HG02571 (cell line): ENCODE measurements around the gene POMT1.
"Not testable (repeated sequence)": the region's sequence is repeated elsewhere in the genome, so short reads cannot be mapped to it uniquely, and the experiment has no call there.

Source experiments
- ATAC-seq: cut with Tn5 transposase; IDR thresholded peaks from one replicate; pipeline ENCODE4 v1.9.1; 2021; ENCODE audit warnings: mild to moderate bottlenecking, moderate library complexity; ENCODE audit not compliant: unreplicated experiment

POMT1 gene

DNA sequence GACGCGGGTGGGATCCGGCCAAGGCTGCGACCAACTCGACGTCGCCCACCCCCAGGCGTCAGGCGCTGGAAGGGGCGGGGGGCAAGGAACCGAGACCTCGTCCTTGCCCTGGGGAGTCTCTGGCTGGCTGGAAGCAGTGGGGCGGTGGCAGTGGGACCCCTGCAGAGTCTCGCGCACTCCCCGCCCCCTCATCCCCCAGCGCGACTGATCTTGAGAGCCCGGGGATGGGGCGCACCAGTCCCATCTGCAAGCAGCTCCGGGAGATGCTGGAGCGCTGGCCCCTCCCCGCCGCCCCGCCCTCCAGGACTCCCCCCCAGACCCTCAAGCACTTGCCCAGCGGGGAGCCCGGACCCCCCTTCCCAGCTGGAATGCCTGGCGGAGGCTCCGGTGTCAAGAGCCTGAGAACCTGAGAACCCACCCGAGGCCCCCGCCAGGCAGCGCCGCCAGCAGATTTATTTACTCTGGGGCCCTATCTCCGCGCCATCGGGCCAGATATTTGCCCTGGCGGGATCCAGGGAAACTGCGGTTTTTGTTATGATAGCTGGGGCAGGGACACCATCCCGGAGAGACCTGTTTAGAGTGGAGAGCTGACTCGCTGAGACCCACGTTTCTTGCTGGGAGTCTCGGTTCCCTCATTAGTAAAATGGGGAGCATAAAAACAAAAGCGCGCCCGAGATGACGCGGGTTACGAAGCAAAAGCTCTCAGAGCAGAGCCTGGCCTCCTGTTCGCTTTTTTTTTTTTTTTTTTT is 43.8 kb downstream of the POMT1 start:
- no peak for ATAC-seq

DNA sequence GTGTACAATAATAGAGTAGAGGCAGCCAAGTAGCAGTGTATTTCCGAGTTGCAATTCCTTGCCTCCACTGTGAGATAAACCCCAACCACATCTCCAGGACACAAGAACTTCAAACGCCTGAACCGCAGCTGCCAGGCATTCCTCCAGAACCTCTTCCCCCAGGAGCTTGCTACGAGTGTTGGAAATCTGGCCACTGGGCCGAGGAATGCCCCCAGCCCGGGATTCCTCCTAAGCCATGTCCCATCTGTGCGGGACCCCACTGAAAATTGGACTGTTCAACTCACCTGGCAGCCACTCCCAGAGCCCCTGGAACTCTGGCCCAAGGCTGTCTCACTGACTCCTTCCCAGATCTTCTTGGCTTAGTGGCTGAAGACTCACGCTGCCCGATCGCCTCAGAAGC is 46.5 kb downstream of the POMT1 start:
- not testable (repeated sequence) for ATAC-seq

DNA sequence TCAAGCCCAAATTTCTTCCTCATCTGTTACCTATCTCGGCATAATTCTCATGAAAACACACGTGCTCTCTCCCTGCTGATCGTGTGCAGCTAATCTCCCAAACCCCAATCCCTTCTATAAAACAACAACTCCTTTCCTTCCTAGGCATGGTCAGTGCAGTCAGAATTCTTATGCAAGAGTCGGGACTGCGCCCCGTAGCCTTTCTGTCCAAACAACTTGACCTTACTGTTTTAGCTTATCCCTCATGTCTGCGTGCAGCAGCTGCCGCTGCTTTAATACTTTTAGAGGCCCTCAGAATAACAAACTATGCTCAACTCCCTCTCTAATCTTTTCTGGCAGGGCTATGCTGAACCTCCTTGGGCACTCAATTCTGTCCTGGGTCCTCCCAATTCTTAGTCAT is 47.7 kb downstream of the POMT1 start:
- ATAC-seq = not testable (repeated sequence)

DNA sequence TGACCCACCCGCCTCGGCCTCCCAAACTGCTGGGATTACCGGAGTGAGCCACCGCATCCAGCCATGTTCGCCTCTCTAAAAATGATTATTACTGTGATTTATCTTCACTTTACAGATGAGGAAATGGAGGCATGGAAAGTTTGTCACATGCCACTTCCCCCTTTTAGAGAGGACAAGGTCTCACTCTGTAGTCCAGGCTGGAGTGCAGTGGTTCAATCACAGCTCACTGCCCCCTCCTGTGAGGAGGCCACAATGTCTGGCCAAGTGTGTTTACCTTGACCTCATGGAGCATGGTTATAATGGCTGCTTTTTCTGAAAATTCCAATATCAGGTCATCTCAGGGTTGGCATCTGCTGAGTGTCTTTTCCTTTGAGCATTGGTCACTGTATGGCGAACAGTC is 49.3 kb downstream of the POMT1 start:
- no peak for ATAC-seq

DNA sequence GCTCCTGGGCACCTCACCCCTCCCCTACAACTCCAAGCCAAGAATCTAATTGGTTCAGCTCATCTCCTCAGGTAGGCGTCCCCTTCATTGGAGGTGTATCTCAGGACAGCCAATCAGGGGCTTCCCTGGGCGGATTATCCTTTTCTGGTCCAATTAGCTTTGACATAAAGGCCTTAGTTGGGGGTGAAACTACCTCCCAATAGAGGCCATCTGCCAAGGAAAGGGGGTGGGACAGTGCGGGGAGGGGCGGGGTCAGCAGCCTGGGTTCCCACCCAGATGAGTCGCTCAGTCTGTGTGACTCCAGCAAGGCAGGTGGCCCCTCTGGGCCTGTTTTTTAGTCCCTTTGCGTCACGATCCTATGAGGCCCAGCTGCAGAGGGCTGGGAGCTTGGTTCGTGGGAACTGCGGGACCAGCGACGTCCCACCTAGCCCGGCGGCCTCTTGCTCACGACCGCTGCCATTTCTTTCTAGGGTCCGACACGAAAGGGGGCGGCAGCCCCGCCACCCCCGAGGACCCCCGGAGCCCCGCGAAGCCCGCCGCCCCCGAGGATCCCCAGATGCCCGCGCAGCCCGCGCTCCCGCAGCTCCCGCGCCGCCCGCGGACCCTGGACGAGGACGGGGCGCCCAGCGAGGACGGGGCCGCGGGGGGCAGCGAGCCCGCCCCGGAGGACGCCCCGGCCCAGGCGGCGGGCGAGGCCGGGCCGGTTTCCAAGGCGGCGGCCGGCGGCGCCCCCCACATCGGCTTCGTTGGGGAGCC is 51.5 kb downstream of the POMT1 start:
- ATAC-seq = no peak

DNA sequence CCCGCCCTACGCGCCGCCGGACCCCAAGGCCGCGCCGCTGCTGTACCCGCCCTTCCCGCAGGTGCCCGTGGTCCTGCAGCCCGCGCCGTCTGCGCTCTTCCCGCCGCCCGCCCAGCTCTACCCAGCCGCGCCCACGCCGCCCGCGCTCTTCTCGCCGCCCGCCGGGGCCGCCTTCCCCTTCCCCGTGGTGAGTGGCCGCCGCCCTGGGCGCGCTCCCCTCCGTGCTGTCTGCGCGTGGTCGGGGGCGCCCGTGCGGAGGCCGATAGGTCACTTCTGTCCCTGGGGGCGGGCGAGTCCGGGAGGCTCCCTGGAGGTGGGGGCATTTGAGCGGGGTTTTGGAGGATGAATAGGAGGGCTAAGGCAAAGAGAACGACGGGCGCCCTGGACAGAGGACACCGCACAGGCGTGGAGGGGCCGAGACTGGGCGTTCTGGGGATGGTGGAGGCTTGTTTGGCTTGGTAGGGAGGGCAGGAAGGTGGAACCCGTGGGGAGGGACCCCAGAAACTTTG is 52.2 kb downstream of the POMT1 start:
- ATAC-seq = no peak

DNA sequence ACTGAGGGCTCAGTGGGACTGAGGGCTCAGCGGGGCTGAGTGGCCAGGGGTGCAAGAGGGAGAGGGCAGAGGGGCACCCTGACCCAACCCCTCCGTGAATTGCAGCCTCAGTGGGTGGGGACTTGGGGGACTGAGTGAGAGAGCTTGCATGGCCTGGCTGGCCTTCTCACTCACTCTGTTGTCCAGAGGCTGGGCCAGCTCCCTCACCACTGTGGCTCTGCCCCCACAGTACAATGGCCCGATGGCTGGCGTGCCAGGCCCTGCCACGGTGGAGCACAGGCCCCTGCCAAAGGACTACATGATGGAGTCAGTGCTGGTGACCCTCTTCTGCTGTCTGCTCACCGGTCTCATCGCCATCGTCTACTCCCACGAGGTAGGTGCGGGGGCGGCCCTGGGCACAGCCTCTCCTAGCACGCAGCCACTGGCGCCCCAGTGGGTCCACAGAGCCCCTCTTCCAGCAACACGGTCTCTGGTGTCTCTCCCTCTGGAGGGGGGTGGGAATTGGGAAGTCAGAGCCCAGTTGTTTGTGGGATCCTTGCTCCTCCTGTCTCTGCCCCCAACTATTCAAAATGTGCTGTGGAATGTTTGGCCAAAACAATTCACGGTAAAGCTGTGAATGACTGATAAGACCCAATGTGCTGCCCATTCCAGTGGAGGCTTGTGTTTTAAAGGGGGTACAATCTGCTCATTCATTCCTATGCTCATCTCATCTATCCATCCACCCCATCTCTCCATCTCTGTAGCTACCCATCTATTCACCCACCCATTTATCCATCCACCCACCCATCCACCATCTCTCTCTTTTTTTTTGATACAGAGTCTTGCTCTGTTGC is 53.3 kb downstream of the POMT1 start:
- no peak for ATAC-seq

DNA sequence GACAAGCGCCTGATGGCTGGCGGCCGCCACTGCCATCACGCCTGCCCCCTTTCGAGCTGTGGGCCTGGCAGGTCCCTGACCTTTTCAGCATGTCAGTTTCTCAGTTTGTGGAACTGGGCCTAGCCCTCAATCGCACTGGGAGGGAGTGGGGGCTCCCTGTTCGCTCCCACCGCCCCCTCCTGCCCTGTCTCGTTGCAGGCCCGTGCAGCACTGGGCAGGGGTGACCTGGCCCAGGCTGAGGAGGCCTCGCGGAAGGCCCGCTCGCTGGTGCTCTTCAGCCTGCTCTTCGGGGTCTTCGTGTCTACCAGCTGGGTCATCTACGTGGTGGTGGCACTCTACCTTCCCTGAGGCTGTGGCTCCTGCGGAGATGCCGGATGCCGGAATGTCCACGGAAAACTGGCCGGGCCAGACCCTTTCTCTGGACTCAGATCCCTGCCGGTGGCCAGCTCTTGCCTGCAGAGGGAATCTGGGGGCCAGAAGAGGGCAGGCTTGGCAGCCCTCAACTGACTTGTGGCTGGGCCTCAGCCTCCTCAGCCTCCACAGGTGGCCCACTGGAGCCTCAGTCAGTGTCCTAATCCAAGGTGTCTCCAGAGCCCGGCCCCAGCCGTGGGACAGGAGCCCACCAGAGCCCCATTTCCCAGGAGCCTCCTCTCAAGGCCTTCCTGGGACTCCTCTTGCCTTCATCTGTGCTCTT is 55.3 kb downstream of the POMT1 start:
- ATAC-seq = no peak

DNA sequence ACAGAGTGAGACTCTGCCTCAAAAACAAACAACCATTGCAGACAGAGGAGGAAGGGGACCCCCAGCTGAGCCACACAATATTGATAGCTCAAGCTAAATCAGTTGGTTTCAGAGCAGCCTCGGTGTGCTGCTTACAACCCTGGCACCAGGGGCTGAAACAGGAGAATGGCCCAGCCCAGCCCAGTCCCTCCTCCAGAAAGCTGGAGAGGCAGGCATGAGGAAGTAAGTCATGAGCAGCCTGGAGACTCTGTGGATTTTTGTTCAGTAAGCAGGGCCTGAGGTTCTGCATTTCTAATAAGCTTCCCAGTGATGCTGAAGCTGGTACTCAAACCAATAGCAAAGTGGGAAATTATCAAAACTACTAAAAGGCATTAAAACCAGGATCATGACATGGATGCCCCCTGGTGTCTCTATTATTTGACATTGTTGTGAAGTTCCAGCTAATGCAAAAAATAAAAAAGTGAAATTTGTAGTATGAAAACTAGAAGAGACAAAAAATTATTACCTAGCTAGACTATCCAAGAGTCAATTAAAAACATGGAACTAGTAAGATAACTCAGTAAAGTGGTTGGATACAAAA is 56.8 kb downstream of the POMT1 start:
- no peak for ATAC-seq

DNA sequence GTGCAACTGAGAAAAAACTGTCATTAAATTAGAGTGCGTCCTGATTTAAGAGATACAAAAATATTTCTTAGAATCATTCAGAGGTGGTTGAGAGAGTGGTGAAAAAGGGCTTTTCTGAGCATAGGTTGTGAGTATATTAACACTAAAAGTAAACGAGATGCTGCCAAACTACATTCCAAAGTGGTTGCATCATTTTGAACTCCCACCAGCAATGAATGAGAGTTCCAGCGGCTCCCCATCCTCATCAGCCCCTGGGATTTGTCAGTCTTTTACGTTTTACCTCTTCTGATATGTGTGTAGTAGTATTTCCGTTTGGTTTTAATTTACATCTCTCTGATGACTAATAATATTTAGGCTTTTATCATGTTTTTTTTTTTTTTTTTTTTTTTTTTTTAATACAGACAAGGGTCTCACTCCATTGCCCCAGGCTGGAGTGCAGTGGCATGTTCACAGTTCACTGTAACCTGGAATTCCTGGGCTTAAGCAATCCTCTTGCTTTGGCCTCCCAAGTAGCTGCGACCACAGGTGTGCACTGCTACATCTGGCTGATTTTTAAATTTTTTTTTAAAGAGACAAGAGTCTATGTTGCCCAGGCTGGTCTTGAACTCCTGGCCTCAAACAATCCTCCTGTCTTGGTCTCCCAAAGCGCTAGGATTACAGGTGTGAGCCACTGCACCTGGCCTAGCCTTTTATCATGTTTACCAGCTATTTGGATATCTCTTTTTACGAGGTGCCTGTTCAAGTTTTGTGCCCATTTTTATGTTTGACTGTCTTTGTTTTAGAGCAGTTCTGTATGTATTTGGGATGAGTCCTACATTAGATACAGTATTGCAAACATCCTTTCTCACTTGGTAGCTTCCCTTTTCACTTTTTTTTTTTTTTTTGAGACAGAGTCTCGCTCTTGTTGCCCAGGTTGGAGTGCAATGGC is 59.6 kb downstream of the POMT1 start:
- no peak for ATAC-seq

DNA sequence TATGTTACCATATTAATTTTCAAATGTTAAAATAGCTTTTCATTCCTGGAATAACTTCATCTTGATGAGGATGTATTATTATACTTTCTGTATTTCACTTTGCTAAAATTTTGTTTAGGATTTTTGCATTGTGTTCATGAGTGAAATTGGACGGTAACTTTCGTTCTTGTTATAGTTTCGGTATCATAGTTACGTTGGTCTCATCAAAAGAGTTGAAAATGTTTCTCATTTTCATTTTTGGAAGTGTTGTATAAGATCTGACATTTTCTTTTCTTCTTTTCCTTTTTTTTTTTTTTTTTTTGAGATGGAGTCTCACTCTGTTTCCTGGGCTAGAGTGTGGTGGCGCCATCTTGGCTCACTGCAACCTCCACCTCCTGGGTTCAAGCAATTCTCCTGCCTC is 62.7 kb downstream of the POMT1 start:
- no peak for ATAC-seq

DNA sequence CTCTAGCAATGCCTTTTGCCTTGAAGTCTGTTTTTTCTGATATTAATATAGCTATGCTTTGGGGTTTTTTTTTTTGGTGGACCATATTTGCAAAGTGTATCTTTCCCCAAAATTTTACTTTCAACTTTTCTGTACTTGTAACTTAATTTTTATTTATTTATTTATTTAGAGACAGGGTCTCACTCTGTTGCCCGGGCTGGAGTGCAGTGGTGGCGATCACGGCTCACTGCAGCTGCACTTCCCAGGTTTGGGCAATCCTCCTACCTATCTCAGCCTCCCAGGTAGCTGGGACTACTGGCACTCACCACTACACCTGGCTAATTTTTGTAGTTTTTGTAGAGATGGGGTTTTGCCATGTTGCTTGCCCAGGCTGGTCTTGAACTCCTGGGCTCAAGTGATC is 63.4 kb downstream of the POMT1 start:
- no peak for ATAC-seq

DNA sequence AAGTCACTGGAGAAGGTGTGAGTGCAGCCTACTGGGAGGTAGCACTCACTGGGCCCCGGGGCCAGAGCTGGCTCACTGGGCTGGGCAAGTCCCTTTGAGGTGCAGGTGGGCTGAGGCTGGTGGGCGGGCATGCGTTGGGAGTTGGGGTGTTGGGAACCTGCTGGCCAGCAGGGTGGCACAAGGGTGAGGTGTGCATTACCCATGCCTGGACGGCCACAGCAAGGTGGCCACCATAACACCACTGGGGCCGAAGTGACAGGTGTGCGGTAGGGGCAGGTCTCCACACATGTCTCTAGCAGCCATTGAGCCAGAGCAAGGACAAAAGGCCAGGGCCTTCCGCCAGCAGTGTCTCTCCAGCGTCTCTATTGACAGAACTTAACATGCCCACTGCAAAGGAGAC is 65.2 kb downstream of the POMT1 start:
- ATAC-seq = no peak
